ENCODE measurements around the gene LIMS4.
"Not testable (repeated sequence)": the region's sequence is repeated elsewhere in the genome, so short reads cannot be mapped to it uniquely, and the experiment has no call there.

DNA sequence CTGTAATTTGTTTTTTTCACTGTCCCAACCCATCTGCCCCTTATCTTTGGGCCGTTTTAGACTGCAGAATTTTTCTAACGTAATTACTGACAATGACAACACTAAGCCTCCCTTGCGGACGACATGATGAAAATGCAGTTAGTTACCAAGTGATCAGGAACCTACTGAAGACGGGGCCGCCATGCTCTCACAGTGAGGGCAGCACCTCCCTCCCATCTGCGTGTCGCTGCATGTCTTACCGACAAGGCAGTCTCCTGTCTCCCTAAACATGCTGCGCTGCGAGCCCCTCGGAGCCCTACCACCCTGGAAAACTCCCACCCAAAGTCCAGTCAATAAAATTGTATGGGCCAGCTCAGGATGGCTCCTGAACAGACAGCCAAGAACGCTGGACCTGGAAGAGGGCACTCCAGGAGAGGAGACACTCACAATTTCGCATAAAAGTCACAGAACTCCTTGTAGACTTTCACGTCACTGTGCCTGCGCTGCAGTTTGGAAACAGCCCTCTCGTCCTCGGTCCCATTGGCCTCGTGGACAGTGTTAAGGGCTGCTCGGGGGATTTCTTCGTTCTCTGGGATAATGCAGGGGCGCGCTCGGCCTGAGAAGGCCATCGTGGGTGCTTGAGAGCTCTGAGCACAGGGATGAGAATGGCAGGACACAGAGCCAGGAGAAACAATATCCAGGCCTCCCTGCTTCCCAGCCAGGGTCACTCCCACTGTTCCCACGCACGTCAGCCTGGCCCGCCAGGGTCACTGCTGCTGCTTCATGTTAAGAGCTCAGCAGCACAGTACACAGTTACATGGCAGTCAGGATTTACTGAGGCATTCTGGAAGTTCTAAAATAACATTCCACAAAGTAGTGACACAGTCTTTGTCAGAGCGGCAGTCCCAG lies at the start of gene LIMS4:
- TF ChIP-seq, protein P1, sequence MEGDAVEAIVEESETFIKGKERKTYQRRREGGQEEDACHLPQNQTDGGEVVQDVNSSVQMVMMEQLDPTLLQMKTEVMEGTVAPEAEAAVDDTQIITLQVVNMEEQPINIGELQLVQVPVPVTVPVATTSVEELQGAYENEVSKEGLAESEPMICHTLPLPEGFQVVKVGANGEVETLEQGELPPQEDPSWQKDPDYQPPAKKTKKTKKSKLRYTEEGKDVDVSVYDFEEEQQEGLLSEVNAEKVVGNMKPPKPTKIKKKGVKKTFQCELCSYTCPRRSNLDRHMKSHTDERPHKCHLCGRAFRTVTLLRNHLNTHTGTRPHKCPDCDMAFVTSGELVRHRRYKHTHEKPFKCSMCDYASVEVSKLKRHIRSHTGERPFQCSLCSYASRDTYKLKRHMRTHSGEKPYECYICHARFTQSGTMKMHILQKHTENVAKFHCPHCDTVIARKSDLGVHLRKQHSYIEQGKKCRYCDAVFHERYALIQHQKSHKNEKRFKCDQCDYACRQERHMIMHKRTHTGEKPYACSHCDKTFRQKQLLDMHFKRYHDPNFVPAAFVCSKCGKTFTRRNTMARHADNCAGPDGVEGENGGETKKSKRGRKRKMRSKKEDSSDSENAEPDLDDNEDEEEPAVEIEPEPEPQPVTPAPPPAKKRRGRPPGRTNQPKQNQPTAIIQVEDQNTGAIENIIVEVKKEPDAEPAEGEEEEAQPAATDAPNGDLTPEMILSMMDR (IDR thresholded peaks at IDR 0.05 in 2 of 3, conservative IDR thresholded peaks at IDR 0.05 in 1 of 3; ENCODE audit: borderline replicate concordance in 1 of 3, insufficient read depth in 1 of 3, low read depth in 2 of 3, low read length in 2 of 3), result not testable (repeated sequence)
- TF ChIP-seq EZH2 (IDR thresholded peaks at IDR 0.05); EZH2phosphoT487 (IDR thresholded peaks at IDR 0.05; ENCODE audit: borderline replicate concordance); EGR1 (IDR thresholded peaks at IDR 0.05; ENCODE audit: low read depth); RAD21 (IDR thresholded peaks at IDR 0.05; ENCODE audit: low read depth); JUND (IDR thresholded peaks at IDR 0.05); SRF (IDR thresholded peaks at IDR 0.05; ENCODE audit: low read depth): not testable (repeated sequence)
